NCI-H2196 treated with DMSO at 0.1 percent for 48 hours (cell line): ENCODE measurements around the gene F7.
"Not testable (repeated sequence)": the region's sequence is repeated elsewhere in the genome, so short reads cannot be mapped to it uniquely, and the experiment has no call there.

Experiments used
- DNase-seq: peaks from one replicate; lab custom pipeline; 2025; ENCODE audit not compliant: unreplicated experiment; lab: John Stamatoyannopoulos, UW

Gene F7

DNA sequence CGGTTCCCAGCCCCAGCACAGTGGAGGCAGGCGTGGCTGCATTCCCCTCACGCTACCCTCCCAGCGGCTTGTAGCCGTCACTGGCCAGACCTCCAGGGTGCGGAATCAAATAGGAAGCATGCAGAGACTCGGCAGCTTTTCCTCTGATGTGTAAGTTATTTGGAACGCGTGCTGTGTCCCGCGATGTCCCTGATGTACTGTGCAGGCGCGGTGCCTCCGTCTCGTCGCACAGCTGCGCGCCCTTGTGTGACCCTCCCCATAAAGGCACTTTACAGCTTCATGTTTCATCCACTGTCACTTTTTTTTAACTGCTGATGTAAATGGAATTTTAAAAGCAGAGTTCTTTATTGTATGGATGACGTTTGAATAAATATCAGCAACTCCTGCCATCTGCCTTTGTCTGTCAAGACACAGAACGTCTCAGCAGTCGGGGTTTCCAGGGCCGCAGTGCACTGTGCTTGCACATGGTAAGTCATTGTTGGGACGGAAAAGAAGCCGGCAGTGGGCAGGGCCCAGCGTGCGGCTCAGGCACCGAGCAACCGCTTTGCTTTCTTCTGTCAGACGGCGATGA lies 7.3 kb upstream of the F7 start:
- DNase-seq = no peak

DNA sequence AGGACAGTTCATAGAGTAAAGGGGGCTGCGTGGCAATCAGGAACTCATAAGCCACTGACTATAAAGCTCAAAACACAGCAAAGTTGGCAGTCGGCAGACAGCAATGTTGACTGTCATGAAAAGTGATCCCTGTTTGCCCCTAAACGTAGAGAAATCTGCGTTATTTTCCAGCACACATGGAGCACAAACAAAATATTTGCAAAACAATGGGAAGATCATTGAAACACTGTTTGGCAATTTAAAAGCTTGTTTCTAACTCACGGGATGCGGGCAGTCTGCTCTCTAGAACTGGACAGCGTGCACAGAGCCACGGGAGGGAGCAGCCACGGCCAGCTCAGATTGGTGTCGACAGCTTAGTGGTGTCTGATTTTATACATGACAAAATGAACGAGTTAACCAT lies 6.4 kb upstream of the F7 start:
- DNase-seq = no peak

DNA sequence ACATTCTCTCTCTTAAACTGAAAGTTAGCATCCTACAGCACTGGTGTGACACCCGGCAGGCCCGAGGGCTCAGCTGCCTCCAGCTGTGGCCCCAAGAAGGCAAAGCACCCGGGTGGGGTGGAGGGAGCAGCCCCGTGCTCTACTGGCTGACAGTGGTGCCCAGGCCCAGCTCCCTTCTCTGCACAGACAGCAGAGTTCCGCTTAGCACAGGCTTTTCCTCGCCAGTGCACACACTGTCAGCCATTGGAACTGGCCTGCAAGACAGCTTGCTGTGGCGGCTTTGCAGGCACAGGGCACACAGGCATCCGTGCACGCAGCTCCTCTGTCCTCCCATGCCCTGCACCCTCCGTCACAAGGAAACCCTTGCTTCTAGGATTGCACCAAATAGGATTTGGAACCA lies 3.3 kb upstream of the F7 start:
- not testable (repeated sequence) for DNase-seq

DNA sequence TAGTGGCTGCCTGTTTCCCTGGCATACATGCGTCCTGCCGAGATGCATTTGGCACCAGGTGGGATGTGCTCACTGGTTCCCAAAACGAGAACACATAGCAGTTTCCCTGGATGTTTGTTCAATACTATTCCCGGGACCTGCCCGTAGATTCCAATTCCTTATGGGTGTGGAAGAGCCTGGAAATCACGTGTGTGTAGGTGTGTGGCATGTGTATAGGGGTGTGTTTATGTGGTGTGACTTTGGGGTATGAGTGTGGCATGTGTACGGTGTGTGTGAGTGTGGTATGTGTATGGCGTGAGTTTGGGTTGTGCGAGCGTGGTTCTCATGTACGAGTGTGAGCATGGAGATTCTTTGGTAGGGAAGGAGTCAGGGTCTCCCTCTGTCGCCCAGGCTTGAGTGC lies 2.9 kb upstream of the F7 start:
- DNase-seq = no peak

DNA sequence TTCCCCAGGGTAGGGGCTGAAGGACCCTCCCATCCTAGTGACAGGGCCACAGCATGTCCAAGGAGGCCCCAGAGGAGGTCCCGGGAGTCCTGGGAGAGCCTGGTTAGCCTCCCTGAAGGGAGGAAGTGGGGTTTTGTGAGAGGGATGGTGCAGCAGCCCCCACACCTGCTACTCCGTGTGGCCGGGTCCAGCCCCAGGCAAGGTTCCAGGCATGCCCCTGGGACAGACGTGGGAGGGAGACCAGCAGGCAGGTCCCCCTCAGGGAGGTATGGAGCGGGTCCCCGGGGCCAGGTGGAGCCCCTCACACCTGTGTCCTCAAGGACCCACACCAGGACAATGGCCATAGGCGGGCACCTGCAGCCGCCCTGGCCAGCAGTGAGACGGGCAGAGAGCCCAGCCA lies 1.9 kb upstream of the F7 start:
- DNase-seq = no peak

DNA sequence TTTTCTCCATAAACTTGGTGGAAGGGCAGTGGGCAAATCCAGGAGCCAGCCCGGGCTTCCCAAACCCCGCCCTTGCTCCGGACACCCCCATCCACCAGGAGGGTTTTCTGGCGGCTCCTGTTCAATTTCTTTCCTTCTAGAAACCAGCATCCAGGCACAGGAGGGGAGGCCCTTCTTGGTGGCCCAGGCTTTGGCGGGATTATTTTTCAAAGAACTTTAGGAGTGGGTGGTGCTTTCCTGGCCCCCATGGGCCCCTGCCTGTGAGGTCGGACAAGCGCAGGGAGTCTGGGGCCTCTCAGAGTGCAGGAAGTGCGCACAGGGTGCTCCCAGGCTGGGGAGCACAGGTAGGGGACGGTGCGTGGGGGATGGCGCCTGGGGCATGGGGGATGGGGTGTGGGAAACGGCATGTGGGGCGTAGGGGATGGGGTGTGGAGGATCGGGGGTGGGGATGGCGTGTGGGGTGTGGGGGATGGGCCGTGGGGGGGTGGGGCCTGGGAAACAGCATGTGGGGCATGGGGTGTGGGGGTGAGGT lies 396 bp downstream of the F7 start:
- no peak for DNase-seq

DNA sequence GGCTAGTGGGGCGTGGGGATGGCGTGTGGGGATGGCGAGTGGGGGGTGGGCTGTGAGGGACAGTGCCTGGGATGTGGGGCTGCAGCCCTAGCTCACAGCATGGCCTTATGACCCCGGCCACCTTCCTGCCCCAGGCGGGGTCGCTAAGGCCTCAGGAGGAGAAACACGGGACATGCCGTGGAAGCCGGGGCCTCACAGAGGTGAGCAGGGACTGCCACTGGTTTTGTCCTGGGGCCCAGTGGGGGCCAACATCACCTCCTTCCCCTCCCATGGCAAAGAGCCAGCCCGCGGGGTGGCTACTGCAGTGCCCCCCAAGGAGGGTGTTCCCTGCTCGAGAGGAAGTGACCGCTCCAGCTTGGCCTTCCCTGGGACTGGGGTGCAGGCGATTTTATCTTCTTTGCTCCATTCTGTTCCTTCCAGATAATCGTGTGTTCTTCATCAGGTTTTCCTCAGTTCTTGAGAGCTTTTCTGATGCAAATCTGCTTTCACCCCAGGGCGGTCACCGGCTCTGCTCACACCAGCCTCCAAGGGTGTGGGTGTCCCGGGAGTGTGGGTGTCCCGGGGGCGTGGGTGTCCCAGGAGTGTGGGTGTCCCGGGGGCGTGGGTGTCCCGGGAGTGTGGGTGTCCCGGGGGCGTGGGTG lies 1.2 kb downstream of the F7 start:
- no peak for DNase-seq

DNA sequence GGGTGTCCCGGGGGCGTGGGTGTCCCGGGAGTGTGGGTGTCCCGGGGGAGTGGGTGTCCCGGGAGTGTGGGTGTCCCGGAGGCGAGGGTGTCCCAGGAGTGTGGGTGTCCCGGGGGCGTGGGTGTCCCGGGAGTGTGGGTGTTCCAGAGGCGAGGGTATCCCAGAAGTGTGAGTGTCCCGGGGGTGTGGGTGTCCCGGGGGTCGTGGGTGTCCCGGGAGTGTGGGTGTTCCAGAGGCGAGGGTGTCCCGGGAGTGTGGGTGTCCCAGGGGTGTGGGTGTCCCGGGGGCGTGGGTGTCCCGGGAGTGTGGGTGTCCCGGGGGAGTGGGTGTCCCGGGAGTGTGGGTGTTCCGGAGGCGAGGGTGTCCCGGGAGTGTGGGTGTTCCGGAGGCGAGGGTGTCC lies 2.9 kb downstream of the F7 start:
- DNase-seq = not testable (repeated sequence)

DNA sequence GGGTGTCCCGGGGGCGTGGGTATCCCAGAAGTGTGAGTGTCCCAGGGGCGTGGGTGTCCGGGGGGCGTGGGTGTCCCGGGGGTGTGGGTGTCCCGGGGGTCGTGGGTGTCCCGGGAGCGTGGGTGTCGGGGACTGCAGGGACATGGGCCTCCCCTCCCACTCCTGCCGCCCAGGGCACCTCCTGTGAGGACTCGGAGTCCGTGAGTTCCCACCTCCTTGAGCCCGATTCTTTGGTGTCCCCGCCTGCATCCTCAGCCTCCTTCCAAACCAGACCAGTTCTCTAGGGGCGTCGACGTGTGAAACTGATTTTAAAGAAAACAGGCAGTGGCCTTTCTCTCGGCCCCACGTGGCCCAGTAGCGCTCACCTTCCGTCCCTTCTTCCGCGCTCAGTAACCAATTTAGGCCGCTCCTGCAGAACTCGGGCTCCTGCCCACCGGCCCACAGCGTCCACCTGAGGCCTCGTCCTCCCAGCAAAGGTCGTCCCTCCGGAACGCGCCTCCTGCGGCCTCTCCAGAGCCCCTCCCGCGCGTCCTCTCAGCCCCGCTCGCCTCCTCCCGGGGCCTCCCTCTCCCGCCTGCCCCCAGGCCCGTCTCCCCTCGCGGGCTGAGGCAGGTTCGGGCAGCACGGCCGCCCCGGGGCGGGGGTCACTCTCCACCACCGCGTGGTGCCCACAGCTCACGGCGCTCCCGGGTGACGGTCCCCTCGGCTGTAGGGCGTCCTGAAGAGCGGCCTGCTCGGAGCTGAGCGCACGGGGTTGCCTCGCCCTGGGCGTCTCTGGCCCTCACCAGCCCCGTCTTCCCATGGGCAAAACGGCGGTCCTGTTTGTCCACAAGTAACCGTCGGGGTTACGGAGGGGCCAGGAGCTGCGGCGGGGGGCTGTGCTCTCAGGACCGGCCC lies 3.8 kb downstream of the F7 start:
- no peak for DNase-seq

DNA sequence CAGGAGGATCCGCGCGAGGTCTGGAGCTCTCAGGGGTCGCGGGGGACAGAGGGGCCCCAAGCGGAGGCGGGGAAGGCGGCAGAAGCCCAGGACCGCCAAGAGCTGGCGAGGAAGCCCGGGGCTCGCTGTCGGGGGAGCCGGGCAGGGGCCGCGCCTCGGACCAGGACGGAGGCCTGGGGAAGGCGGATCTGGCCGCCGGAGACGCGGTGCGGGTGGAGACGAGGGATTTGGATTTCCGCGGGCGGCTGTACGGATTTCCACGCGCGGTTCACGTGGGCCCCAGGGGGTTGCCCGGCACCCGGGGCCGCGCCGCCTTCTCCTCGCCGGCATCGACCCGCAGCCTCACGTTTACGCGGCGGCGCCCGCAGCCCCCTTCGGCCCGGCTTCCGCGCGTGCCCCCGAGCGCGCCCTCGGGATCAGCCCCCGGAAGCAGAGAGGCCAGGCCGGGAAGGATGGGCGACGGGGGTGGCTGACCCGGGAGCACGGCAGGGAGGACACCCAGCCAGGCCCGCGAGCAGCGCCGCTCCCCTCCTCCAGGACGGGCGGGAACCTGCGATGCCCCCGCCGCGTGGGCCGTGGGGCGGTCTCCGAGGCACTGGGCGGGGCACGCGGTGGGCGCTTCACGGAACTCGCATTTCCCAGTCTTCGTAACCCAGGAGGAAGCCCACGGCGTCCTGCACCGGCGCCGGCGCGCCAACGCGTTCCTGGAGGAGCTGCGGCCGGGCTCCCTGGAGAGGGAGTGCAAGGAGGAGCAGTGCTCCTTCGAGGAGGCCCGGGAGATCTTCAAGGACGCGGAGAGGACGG lies 4.7 kb downstream of the F7 start:
- no peak for DNase-seq

DNA sequence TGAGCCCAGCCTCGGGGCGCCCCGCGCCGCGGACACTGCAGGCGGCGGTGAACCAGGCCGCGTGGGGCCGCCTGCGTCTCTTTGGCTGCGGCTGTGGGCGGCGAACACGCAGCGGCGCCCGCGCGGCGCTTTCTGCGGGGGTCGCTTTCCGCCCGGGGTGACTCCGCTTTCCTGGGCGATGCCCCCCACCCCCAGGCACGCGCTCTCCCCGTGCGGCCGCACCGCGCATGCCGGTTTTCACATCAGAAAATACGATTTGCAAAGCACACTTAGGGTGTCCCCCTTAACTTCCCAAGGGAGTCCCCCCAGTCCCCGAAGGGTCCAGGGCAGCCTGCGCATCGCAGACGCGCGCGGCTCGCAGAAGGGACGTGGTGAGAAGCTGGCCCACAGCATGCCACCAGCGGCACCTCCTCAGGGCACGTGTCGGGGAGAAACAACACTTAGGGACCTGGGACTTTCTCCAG lies 5.3 kb downstream of the F7 start:
- no peak for DNase-seq

DNA sequence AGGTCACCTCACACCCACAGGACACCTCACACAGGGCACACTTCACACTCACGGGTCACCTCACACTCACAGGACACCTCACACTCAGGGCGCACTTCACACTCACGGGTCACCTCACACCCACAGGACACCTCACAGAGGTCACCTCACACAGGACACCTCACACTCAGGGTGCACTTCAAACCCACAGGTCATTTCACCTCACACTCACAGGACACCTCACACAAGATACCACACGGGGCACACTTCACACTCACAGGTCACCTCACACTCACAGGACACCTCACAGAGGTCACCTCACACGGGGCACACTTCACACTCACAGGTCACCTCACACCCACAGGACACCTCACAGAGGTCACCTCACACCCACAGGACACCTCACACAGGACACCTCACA lies 6.2 kb downstream of the F7 start:
- DNase-seq = not testable (repeated sequence)

DNA sequence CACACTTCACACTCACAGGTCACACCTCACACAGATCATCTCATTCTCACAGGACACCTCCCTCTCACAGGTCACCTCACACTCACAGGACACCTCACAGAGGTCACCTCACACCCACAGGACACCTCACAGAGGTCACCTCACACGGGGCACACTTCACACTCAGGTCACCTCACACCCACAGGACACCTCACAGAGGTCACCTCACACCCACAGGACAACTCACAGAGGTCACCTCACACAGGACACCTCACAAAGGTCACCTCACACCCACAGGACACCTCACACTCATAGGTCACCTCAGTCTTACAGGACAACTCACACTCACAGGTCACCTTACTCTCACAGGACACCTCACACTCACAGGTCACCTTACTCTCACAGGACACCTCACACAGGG lies 6.9 kb downstream of the F7 start:
- not testable (repeated sequence) for DNase-seq

DNA sequence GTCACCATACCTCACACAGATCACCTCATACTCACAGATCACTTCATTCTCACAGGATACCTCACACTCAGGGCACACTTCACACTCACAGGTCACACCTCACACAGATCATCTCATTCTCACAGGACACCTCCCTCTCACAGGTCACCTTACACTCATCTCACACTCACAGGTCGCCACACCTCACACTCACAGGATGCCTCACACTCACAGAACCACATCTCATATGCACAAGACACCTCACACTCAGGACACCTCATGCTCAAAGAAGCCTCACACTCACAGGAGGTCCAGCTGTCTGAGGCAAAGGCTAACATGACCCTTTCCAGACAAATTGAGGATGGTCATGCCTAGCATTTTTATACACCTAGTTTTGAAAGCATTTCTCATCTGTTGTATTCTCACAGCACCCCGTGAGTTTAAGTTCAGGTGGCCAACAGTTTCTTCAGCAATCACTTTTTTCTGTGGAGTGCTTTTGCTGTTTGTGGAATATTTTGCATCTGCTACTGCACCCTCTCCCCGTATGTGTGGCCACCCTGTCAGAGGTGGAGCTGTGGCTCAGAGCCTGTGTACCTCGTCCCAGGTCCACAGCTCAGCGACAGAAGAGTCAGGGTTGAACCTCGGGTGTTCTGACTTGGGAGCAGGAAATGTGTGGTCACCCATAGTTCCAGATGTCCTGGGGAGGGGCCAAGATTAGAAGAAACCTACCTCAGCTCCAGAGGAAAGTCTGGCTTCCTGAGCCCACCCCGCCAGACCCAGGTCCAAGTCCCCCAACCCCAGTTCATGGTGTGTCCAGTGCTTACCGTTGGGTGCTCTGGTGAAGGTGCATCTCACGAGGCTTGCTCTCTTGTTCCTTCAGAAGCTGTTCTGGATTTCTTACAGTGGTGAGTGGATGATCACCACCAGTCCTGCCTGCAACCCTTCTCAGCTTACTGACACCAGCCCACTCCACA lies 7.6 kb downstream of the F7 start:
- DNase-seq = no peak

DNA sequence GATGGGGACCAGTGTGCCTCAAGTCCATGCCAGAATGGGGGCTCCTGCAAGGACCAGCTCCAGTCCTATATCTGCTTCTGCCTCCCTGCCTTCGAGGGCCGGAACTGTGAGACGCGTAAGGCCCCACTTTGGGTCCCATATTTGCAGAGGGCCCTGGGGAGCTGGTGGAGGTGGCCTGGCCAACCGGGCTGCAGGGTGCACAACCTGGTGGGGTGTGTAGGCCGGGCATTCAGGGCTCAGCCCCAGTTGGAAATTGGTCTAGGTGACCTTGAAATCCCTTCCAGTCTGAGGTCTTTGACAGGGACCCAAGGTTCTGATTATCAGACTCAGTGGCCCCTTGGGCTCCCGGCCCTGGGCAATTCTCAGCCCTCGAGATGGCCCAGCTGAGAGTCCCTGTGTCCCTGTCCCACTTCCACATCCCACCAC lies 8.3 kb downstream of the F7 start:
- no peak for DNase-seq

DNA sequence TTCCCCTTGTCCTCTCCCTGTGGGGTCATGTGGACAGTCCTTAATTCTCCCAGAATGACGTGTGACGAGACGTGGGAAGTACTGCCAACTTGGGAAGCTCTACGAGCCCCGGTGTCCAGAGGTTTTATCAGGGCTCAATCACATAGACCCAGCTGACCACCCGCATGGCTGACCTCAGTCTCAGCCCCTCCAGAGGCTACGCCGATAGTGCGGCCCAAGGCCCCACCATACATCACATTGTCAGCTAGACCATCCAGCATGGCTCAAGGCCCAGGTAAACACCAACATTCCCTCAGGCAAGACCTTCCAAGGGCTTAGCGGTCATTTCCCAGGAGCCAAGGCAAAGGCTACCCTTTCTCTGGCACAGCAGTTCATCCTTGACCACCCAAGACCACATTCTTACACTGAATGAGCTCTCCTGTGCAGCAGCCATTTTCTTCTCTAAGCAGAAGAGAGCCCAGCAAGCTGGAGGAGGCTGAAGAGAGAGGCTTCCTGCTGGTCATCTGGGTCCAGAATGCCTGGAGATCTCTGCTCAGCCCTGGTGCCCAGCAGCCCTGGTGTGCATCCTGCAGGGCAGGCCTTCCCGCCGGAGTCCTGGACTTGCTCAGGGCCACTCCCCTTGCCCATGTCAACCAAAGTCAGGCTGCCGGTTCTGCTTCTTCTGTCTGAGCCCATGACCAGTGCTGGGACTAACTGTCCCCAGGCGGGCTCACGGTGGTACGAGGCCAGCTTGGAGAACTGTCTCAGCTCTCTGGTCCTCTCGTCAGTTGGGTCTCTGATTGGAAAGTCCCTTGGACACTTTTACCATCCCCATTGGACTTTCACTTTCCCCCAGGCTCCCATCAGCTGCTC lies 9.1 kb downstream of the F7 start:
- no peak for DNase-seq

DNA sequence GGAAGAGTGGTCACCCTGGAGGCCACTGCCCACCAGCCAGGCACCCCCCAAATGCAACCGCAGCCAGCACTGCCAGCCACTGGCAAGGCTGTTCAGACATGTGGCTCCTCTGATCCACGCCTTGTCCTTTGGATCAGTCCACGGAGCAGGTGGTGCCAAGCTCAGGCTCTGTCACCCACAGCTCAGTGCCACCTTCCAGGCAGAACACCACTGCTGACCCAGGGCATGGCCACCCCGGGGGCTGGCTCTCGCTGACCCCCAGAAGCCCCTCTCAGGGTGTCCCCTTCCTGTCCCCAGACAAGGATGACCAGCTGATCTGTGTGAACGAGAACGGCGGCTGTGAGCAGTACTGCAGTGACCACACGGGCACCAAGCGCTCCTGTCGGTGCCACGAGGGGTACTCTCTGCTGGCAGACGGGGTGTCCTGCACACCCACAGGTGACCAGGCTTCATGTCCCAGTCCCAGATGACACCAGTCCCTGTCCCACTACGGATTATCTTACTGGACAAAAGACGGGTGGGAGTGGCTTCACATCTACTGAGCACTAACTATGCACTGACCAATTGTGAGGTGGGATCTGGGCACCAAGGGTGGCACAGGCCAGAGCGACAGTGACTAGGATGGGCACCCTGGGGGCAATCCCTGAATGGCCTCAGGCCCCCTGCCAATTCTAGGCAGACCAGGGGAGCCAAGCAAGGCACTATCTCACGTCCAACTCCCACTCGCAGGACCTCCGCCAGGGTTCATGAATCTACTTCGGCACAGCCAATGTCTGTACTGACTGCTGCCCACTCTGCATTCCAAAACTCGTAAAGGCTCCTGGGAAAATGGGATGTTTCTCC lies 10.0 kb downstream of the F7 start:
- DNase-seq = no peak

DNA sequence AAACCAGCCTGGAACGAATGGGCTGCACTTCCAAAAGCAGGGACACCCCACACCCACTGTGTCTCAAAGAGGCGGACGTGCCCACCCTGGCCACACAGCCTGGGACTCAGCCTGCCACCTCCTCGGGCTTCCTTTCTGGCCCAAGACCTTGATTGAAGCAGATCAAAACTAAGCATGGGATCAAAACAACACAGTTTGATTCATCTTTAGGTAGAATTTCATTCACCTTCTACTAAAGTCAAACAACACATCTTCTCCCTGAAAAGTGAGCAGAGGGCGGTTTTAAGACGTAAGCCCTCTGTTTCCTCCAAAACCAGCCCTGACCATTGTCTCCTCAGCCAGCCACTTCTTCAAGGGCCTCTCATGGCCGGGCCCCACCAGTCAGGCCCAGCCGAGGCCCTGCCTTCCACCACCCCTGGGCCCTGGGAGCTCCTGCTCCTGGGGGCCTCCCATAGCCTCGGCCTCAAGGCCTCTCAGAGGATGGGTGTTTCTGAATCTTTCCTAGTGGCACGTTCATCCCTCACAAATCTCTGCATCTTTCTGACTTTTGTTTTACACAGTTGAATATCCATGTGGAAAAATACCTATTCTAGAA lies 10.7 kb downstream of the F7 start:
- DNase-seq = no peak
